ENCODE measurements around the gene ACSS1. TPM values are rescaled to one million over a fixed set of nuclear protein-coding genes. Genes with fewer than 3 reads are reported as not detected.
A peak's percentile ranks its signal among the peaks of the same experiment; 100 is the strongest.

ACSS1 gene
- total RNA-seq, 1 donor from 2014 or later, result 3.7 TPM

- DNase-seq (ENCODE audit: low spot score in 2 of 2), result no peak
- FAIRE-seq, result no peak
Measured at GRCh38 chr20:24983896-24984295, 74.0 kb downstream of the ACSS1 start.

- DNase-seq (ENCODE audit: low spot score in 2 of 2) (no peak), FAIRE-seq (no peak)
Measured at GRCh38 chr20:24981790-24982189, 76.1 kb downstream of the ACSS1 start.

DNA sequence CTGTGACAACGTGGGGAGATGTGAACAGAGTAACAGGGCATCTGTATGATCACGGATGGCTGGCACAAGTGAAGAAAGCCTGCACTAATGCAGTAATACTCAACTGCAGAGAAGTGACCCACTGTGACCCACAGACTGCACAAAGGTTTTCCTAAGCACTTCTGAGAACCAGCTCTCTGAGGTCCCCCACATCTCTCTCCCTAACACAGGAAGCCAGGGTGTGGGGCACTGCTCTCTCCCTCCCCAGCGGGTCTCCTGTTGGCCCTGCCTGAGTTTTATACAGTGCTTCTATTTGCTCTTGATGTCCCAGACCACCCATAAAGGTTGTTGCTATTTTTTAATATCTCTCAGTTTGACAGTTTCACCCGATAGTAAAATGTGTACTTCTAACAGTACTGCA lies 76.7 kb downstream of the ACSS1 start:
- no peak for FAIRE-seq
- no peak for DNase-seq (ENCODE audit: low spot score in 2 of 2)

DNA sequence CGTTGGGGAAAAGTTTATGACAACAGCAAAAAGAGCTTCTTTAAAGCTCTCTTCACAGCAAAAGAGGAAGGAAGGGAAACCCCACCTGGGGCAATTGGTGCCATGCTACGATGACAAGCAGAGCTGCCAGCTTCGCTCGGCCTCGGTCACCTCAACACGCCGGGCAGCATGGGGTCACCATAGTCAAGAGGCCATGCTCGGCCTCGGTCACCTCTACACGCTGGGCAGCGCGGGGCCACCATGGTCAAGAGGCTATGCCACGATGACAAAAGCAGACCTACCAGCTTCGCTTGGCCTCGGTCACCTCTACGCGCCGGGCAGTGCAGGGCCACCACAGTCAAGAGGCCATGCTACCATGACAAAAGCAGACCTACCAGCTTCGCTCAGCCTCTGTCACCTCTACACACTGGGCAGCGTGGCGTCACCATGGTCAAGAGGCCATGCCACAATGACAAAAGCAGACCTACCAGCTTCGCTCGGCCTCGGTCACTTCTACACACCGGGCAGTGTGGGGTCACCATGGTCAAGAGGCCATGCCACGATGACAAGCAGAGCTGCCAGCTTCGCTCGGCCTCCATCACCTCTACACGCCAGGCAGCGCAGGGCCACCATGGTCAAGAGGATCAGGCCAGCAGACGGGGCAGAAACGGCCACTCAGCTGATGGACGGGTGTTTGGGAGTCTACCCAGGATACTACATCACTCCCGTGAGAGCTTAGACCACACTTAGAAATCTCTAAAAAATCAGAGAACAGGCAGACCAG lies 77.5 kb downstream of the ACSS1 start:
- no peak for FAIRE-seq
- no peak for DNase-seq (ENCODE audit: low spot score in 2 of 2)

- no peak for FAIRE-seq
- no peak for DNase-seq (ENCODE audit: low spot score in 2 of 2)
Measured at GRCh38 chr20:24979036-24979960, 78.6 kb downstream of the ACSS1 start.

GRCh38 chr20:24978513-24978912 lies 79.4 kb downstream of the ACSS1 start:
- DNase-seq (ENCODE audit: low spot score in 2 of 2) (peak; percentile 44 to 45), FAIRE-seq (no peak)

- DNase-seq (ENCODE audit: low spot score in 2 of 2) (peak in 1 of 2 donors; percentile 23), FAIRE-seq (no peak)
Measured at GRCh38 chr20:24977797-24978196, 80.1 kb downstream of the ACSS1 start.

GRCh38 chr20:24977336-24977735 lies 80.6 kb downstream of the ACSS1 start:
- no peak for FAIRE-seq

GRCh38 chr20:24972341-24972740 lies 85.6 kb downstream of the ACSS1 start:
- FAIRE-seq (no peak), DNase-seq (ENCODE audit: low spot score in 2 of 2) (no peak)

More at GRCh38 chr20:24977336-24977735, 80.6 kb downstream of the ACSS1 start:
- no peak for DNase-seq (ENCODE audit: low spot score in 2 of 2)

- FAIRE-seq (no peak), DNase-seq (ENCODE audit: low spot score in 2 of 2) (no peak)
Measured at GRCh38 chr20:24971376-24972101, 86.4 kb downstream of the ACSS1 start.

DNA sequence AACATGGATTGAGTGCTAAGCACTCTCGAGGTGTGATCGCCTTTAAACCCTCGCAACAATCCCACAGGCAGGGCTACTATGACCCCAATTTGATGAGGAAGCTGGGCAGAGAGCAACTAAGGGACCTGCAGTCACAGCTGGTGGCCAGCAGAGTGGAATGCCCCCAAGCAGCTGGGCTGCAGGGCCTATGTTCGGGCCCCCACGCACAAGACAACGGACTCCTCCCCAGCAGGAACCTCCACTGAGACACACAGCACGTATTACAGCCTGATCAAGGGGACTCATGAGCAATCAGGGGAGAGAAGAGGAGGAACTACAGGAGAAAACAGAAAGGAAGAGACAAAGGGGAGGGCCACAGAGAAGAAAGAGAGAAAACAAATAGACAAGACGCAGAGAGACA lies 87.2 kb downstream of the ACSS1 start:
- DNase-seq (ENCODE audit: low spot score in 2 of 2) (no peak), FAIRE-seq (no peak)

GRCh38 chr20:24970030-24970553 lies 87.8 kb downstream of the ACSS1 start:
- FAIRE-seq (no peak), DNase-seq (ENCODE audit: low spot score in 2 of 2) (no peak)

- FAIRE-seq, result no peak
- DNase-seq (ENCODE audit: low spot score in 2 of 2), result no peak
Measured at GRCh38 chr20:24969186-24970029, 88.5 kb downstream of the ACSS1 start.

DNA sequence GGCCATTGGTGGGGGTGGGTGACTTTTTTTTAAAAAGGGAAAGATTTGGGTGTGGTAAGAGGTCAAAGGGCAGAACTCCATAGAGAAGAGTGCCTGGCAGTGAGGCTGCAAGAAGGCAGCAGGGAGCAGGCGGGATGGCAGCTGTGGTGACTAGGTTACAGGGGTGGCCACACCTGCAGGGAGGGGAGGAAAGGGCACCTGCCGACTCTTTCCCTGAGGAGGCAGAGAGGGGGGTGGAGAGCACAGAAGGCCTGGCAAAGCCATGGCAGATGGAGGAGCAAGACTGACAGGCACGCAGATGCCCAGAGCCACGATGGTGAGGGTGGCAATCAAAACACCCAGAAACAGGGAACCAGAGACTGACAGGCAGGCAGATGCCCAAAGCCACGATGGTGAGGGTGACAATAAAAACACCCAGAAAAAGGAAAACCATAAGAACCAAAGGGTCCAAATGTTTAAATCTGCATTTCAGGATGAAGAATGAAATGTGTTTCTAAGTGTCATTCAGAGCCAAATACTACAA lies 89.6 kb downstream of the ACSS1 start:
- FAIRE-seq (no peak), DNase-seq (ENCODE audit: low spot score in 2 of 2) (no peak)

GRCh38 chr20:24966317-24967012 lies 91.5 kb downstream of the ACSS1 start:
- no peak for DNase-seq (ENCODE audit: low spot score in 2 of 2)
- no peak for FAIRE-seq

GRCh38 chr20:24965065-24965919 lies 92.6 kb downstream of the ACSS1 start:
- FAIRE-seq (no peak), DNase-seq (ENCODE audit: low spot score in 2 of 2) (no peak)

- no peak for DNase-seq (ENCODE audit: low spot score in 2 of 2)
Measured at GRCh38 chr20:24964506-24964840, 93.5 kb downstream of the ACSS1 start.

More at GRCh38 chr20:24964506-24964840, 93.5 kb downstream of the ACSS1 start:
- no peak for FAIRE-seq

Data from frontal cortex (tissue), 4 donors.